GM21619 (cell line): ENCODE measurements around the gene RAN.
A peak's percentile ranks its signal among the peaks of the same experiment; 100 is the strongest.
"Not testable (repeated sequence)": the region's sequence is repeated elsewhere in the genome, so short reads cannot be mapped to it uniquely, and the experiment has no call there.

Experiments
- ATAC-seq: cut with Tn5 transposase; IDR thresholded peaks from one replicate; pipeline ENCODE4 v1.9.1; 2021; ENCODE audit not compliant: unreplicated experiment

The RAN gene

DNA sequence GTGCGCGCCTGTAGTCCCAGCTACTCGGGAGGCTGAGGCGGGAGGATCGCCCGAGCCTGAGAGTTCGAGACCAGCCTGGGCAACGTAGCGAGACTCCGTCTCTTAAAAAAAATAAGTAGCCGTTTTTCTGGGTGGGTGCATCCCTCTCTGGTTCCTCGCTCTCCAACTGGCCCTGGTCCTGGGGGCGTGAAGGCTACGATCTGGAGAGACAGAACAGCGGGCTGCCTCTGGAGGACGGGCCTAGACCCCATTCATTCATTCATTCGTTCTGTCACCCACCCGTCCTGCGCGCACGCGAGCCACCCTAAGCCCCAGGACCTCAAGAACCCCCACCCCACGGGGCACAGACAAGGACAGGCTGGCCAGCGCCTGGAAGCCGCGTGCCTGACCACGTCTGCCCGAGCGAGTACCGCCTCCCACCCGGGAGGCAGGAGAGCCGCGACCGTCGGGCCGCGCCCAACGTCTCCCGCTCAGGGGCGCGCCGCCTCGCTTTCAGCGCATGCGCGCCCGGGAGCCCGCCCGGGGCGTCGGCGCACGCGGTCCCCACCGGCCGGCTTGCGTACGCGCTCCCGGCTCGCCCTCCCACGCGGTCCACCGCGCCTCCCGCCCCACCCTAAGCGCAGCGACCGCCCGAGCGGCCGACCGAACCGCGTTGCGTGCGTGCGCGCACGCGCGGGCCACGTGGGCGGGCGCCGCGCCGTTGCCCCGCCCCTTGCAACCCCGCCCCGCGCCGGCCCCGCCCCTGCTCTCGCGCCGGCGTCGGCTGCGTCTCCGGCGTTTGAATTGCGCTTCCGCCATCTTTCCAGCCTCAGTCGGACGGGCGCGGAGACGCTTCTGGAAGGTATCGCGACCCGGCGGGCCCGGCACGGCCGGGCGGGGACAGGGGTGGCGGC is at the start of gene RAN:
RAN (plus strand) TSS at position 781 of the 893 bp plus-strand sequence. CDS start 528 bp downstream, outside the sequence.
- ATAC-seq: peak; percentile 60

GRCh38 chr12:130825771-130826150 is 46.1 kb upstream of the RAN start:
- no peak for ATAC-seq

DNA sequence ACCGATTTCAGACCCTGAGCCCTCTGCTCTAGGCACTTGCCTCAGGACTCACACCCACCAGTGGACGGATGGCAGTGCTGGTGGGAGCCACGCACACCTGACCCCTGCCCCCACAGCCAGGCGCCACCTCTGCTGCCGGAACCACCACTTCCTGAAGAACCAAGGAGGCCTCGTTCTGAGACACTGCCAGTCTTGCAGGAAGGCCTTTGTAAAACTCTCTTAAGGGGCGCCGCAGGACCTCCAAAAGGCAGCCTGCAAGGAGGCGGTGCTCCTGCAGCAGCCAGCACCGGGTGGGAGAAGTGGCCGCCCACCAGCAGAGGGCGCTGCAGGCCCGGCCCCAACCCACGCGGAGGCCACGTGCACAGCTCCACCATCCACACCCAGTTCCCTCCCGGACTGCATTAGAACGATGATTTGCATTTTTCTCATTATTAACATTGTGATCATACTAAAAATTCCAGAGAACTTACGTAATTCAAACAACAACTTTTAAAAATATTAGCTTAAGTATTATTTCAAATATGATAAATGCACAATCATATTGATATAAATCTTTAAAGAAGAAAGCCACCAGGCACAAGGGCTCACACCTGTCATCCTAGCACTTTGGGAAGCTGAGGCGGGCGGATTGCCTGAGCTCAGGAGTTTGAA is 45.6 kb upstream of the RAN start:
- no peak for ATAC-seq

DNA sequence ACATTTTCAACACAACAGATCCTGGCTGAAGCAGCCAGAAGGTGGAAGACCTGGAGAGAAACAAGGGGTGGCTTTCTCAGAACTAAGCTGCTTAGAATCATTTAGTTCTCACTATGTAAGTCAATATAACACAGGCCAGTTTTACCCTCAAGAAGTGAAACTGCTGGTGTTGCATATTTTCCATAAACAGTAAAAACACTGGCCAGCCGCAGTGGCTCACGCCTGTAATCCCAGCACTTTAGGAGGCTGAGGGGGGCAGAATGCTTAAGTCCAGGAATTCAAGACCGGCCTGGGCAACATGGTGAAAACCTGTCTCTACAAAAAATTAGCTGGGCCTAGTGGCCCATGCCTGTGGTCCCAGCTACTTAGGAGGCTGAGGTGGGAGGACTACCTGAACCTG is 44.4 kb upstream of the RAN start:
- no peak for ATAC-seq

DNA sequence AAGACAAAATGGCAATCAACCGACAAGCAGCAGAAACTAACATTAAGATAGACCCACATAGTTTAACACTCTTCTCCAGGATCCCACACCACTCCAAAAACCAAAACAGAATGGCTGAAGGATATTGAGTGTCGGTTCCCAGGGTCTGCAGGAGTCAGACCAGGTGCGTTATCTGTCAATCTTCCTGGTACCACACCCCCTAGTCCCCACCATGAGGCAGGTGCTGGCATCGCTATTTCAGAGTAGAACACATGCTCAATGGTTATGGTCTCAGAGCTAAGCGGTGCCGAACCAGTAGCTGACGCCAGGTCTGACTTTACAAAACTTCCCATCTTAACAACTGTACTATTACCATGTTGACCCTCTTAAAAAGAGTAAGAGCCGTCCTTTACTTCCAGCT is 43.0 kb upstream of the RAN start:
- ATAC-seq: no peak

GRCh38 chr12:130829391-130830245 is 42.2 kb upstream of the RAN start:
- no peak for ATAC-seq

GRCh38 chr12:130830246-130830551 is 41.7 kb upstream of the RAN start:
- ATAC-seq: no peak

GRCh38 chr12:130831246-130831645 is 40.6 kb upstream of the RAN start:
- ATAC-seq: no peak

DNA sequence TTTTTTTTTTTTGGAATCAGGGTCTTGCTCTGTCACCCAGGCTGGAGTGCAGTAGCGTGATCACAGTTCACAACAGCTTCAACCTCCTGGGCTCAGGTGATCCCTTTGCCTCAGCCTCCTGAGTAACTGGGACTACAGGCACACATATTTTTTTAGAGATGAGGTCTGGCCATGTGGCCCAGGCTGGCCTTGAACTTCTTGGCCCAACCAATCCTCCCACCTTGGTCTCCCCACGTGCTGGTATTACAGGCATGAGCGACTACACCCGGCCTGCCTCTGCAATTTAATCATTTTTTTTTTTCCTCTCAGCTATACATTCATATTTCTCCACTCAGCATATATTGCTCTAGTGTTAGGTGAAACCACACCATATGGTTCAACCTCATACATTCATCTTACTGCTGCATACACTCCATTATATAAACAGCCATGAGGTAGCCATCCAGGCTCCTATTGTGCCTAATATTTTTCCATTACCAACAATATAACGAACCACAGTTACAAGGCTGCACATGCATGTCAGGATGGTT is 39.9 kb upstream of the RAN start:
- ATAC-seq: no peak

DNA sequence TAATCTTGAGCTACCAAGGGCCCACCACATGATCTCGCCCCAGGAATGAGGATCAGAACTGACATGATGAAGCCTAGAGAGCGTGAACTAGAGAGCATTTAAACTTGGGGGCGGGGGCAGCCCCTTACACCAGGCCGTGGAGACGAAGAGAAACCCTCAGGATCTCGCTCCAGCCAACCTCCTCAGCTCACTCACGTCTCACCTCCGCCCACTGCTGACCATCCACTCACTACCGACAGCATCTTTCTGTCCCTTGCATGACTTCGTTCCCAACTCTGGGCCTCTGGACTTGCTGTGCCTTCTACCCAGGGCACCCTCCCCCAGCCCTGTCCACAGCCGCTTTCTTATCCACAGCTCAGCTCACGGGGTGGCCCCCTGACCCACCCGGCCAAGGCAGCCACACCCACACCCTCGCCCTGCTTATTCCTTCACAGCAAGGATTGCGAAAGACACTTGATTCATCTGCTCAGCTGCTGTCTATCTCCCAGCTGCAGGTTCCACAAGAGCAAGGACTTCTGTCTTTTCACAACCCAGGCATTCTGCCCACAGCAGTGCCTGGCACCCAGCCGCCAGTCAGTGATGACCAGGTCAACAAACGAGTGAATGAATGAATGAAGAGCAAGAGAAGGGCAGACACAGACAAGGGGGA is 39.2 kb upstream of the RAN start:
- no peak for ATAC-seq

DNA sequence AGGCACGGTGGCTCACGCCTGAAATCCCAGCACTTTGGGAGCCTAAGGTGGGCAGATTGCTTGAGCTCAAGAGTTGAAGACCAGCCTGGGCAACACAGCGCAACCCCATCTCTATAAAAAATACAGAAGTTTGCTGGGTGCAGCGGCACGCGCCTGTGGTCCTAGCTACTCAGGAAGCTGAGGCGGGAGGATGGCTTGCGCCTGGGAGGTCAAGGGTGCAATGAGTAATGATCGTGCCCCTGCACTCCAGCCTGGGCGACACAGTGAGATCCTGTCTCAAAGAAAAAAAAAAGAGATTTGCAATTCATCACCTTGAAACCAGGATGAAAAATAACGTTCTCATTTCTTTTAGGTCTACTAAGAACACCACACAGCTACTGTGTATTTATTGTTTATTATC is 36.9 kb upstream of the RAN start:
- ATAC-seq: no peak

- ATAC-seq: no peak
These were observed 36.4 kb upstream of the RAN start for GRCh38 chr12:130835436-130835835.

DNA sequence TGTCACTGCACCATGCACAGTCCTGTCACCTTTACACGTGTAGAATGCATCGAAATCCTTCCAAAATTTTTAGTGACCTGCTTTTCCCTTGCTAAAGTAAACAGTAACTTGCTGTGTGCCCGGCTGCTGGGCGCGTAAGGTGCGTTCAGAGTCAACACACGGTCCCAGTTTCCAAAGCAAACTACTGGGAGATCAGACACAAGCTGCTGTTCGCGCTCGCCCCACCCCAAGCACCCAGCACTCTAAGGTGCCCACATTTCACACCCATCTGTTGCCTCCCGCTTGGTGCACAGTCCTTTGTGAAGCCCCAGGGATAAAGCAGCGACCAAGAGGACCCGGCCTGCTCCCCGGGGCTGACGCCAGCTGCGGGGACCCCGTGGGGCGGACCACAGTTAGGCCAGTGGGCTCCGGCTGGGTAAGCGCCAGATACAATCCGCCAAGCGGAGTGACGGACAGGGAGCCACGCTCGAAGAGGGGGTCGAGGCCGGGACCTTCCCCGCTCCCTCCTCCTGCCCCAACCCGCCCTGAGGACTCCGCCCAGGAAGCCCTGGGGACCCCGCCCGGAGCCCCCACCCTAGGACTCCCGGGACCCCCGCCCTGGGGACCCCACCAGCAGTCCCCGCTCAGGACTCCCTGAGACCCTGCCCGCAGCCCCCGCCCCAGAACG is 33.4 kb upstream of the RAN start:
- ATAC-seq: peak; percentile 24

DNA sequence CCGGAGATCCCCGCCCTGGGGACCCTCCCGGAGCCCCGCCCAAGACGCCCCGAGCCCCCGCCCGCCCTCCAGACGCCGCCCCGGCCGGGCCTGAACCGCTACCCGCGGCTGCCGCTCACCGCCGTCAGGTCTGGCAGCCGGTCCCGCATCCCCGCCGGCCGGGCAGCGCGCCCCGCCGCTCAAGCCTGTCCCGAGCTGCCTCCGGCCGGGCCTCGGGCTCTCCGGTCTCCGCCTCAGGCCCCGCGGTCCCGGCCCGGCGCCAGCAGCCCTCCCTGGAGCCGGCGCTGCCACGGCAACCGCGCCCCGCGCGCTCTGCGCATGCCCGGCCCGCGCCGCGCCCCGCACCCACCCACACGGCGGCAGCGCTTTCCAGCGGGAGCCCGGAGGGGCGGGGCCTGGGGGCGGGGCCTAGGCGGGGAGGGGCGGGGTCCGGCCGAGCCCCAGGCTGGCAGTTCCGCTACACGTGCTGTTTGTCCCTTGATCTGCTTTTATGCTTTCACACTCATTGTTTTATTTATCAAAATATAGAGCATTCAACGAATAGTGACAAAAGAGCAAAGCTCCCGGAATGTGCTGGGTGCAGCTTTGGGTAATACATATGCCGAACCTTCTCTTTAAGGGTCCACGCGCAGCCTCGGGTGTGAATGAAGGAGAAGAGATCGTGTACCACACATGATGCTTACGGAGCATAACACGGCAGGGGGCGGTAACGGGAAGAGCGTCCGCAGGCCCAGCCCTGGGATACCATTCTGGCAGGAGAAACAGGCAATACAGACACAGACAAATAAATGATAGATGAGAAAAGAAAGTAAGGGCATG is 32.7 kb upstream of the RAN start, which contains the start of gene STX2:
STX2 (minus strand) TSS at position 300 of the 819 bp plus-strand sequence; CDS start at position 149, 151 bp downstream.
- ATAC-seq: peak; percentile 77

GRCh38 chr12:130839770-130840404 is 32.0 kb upstream of the RAN start:
- no peak for ATAC-seq

- ATAC-seq: no peak
These were observed 25.5 kb upstream of the RAN start for GRCh38 chr12:130846369-130846768.

- ATAC-seq: no peak
These were observed 24.8 kb upstream of the RAN start for GRCh38 chr12:130847112-130847511.

DNA sequence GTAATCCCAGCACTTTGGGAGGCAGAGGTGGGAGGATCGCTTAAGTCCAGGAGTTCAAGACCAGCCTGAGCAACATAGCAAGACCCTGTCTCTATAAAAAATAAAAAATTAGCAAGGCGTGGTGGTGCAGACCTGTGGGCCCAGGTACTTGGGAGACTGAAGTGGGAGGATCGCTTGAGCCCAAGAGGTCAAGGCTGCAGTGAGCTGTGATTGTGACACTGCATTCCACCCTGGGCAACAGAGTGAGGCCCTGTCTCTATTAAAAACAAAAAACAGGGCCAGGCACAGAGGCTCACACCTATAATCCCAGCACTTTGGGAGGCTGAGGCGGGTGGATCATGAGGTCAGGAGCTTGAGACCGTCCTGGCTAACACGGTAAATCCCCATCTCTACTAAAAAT is 23.8 kb upstream of the RAN start:
- not testable (repeated sequence) for ATAC-seq

GRCh38 chr12:130848785-130849305 is 23.0 kb upstream of the RAN start:
- not testable (repeated sequence) for ATAC-seq
